GM18511 (cell line): ENCODE data around the gene ASPHD2.
A peak's percentile ranks its signal among the peaks of the same experiment; 100 is the strongest.

Source experiments
- ATAC-seq: cut with Tn5 transposase; IDR thresholded peaks from one replicate; pipeline ENCODE4 v1.9.1; 2021; ENCODE audit warnings: mild to moderate bottlenecking, moderate library complexity; ENCODE audit not compliant: unreplicated experiment

The ASPHD2 gene

GRCh38 chr22:26471522-26471921, 42.5 kb downstream of the ASPHD2 start:
- ATAC-seq = no peak

- no peak for ATAC-seq
Observed at GRCh38 chr22:26474682-26475081, 45.6 kb downstream of the ASPHD2 start.

- ATAC-seq = no peak
Observed at GRCh38 chr22:26476705-26477340, 47.8 kb downstream of the ASPHD2 start.

- no peak for ATAC-seq
Observed at GRCh38 chr22:26477341-26477731, 48.3 kb downstream of the ASPHD2 start.

- ATAC-seq = no peak
Observed at GRCh38 chr22:26479043-26479791, 50.2 kb downstream of the ASPHD2 start.

GRCh38 chr22:26479792-26480610, 50.9 kb downstream of the ASPHD2 start:
- ATAC-seq = no peak

GRCh38 chr22:26480611-26480932, 51.5 kb downstream of the ASPHD2 start:
- ATAC-seq = no peak

- no peak for ATAC-seq
Observed at GRCh38 chr22:26481112-26481693, 52.1 kb downstream of the ASPHD2 start.

GRCh38 chr22:26481694-26482093, 52.6 kb downstream of the ASPHD2 start:
- no peak for ATAC-seq

GRCh38 chr22:26482161-26482560, 53.1 kb downstream of the ASPHD2 start:
- ATAC-seq = no peak

GRCh38 chr22:26483043-26483438, 54.0 kb downstream of the ASPHD2 start:
- ATAC-seq = no peak

- peak; percentile 71 for ATAC-seq
Observed at GRCh38 chr22:26483439-26484359, 54.6 kb downstream of the ASPHD2 start, which contains the start of the genes HPS4 and SRRD. TSS of gene HPS4 (minus strand) at chr22:26483783. CDS start at chr22:26481762, 2,021 bp downstream. TSS of gene SRRD (plus strand) at chr22:26483877. CDS start at chr22:26483891, 14 bp downstream.

GRCh38 chr22:26484360-26484706, 55.3 kb downstream of the ASPHD2 start:
- no peak for ATAC-seq

- no peak for ATAC-seq
Observed at GRCh38 chr22:26485013-26485412, 56.0 kb downstream of the ASPHD2 start.

- ATAC-seq = no peak
Observed at GRCh38 chr22:26485806-26486390, 56.8 kb downstream of the ASPHD2 start.

GRCh38 chr22:26486394-26486793, 57.3 kb downstream of the ASPHD2 start:
- no peak for ATAC-seq

GRCh38 chr22:26487996-26488395, 58.9 kb downstream of the ASPHD2 start:
- ATAC-seq = no peak

GRCh38 chr22:26489447-26490036, 60.5 kb downstream of the ASPHD2 start:
- ATAC-seq = no peak

GRCh38 chr22:26492220-26492619, 63.2 kb downstream of the ASPHD2 start:
- ATAC-seq = no peak

GRCh38 chr22:26494506-26494905, 65.4 kb downstream of the ASPHD2 start:
- no peak for ATAC-seq
